Spinal cord (tissue), 10 donors: Measurements from ENCODE around the gene LRMDA. TPM values are rescaled to one million over a fixed set of nuclear protein-coding genes. Genes with fewer than 3 reads are reported as not detected.

ENCODE experiments used
- DNase-seq, 6 donors: peaks; one replicate each; pipeline versions ENCODE4 v3.0.0 to v3.0.0-alpha.2; 2013 to 2015; ENCODE audit warnings: low spot score in 6 of 6, low read depth in 4 of 6
- H3K27ac ChIP-seq: one replicate; pipeline ENCODE4 v1.5.1; 2013; ENCODE audit warnings: low read depth, low read length, control low read depth
- H3K27me3 ChIP-seq: one replicate; pipeline ENCODE4 v1.6.1; 2013; ENCODE audit warnings: low read length; ENCODE audit not compliant: control insufficient read depth, insufficient read depth
- H3K36me3 ChIP-seq: one replicate; pipeline ENCODE4 v1.6.1; 2013; ENCODE audit warnings: low read length; ENCODE audit not compliant: control insufficient read depth, insufficient read depth
- H3K4me1 ChIP-seq: one replicate; pipeline ENCODE4 v1.6.1; 2013; ENCODE audit warnings: low read length; ENCODE audit not compliant: control insufficient read depth, insufficient read depth
- H3K4me3 ChIP-seq: one replicate; pipeline ENCODE4 v1.5.1; 2013; ENCODE audit warnings: low read depth, low read length, control low read depth
- H3K9me3 ChIP-seq: one replicate; pipeline ENCODE4 v1.6.1; 2013; ENCODE audit warnings: low read length; ENCODE audit not compliant: control insufficient read depth, insufficient read depth
- whole genome bisulfite sequencing: methylation state at CpG from one replicate; pipeline ENCODE4 v1.1.5; 2013; ENCODE audit warnings: missing lambda C conversion rate; ENCODE audit not compliant: insufficient coverage; 5-methylcytosine and 5-hydroxymethylcytosine counted together
- polyA plus RNA-seq, 2 donors: library from polyadenylated mRNA; unstranded; fragments of 120-200 nt; gene quantifications; one replicate each; pipeline ENCODE4 v1.2.1, GENCODE V29; 2013; ENCODE audit not compliant: insufficient read length in 2 of 2
- total RNA-seq, 2 donors: library from RNA; depleted of rRNA in 1 of 2; stranded (reverse); fragments of 120-200 nt in 1 of 2; fragments of >200 nt in 1 of 2; gene quantifications; one replicate each; pipeline versions ENCODE4 v1.2.3 to v1.2.4, GENCODE V29; 2013 to 2014
- donor health status: healthy.

Gene LRMDA
- total and polyA plus RNA-seq, 4 donors, result 5.6 to 9.9 (median 7.2) TPM

- 93% methylated on average over 12 of the region's 15 CpGs for WGBS
- H3K4me1 ChIP-seq, result no peaks in the 10 kb centered on the region
- H3K9me3 ChIP-seq, result no peaks in the 10 kb centered on the region
- no peak for DNase-seq
- no peaks in the 10 kb centered on the region for H3K27me3 ChIP-seq
- no peaks in the 10 kb centered on the region for H3K36me3 ChIP-seq
- no peak overlapping the region for H3K4me3 ChIP-seq
- no peak overlapping the region for H3K27ac ChIP-seq
These were observed 66.8 kb downstream of the LRMDA start for GRCh38 chr10:75497997-75498883.

- DNase-seq, result no peak
- H3K4me3 ChIP-seq, result no peak overlapping the region
- WGBS, result 74% methylated on average over 4 of the region's 5 CpGs
- H3K27me3 ChIP-seq, result no peaks in the 10 kb centered on the region
- no peak overlapping the region for H3K27ac ChIP-seq
- no peaks in the 10 kb centered on the region for H3K9me3 ChIP-seq
- no peaks in the 10 kb centered on the region for H3K36me3 ChIP-seq
- H3K4me1 ChIP-seq, result no peaks in the 10 kb centered on the region
These were observed 67.5 kb downstream of the LRMDA start for GRCh38 chr10:75498884-75499350.

DNA sequence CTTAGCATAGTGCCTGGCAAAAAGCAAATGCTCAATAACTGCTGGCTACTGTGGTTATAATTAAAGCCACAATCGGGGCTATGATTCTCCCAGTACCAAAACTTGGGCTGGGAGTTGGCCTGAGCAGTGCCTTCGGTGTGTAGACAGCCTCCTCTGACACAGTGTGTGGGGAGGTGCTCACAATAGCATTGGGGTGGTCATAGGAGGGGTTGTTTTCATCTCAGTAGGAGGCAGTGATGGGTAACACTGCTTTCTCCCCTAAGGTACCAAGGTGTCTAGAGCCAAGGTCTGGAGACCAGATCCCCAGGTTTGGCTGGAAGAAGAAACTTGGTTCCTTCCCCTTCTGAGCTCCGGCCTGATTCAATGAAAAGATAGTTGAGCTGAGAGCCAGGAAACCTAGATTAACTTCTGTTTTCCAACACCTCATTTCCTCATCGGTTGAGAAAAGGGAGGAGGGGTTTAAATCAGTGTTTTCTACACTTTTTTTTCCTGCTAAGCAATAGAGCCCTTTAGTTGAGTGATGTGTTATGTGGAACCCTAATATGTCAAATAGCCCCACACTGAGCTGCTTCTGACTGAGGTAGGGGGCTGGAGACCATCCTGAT lies 68.2 kb downstream of the LRMDA start:
- Histone ChIP-seq H3K9me3 (no peaks in the 10 kb centered on the region), H3K4me3 (no peak overlapping the region), H3K4me1 (no peaks in the 10 kb centered on the region), H3K36me3 (no peaks in the 10 kb centered on the region), H3K27me3 (no peaks in the 10 kb centered on the region), H3K27ac (no peak overlapping the region)
- DNase-seq, result no peak
- WGBS, result 100% methylated on average over 2 of the region's 4 CpGs

GRCh38 chr10:75502389-75502788 lies 71.0 kb downstream of the LRMDA start:
- Histone ChIP-seq H3K9me3 (no peaks in the 10 kb centered on the region), H3K27me3 (no peaks in the 10 kb centered on the region), H3K27ac (no peak overlapping the region), H3K4me1 (no peaks in the 10 kb centered on the region), H3K36me3 (no peaks in the 10 kb centered on the region), H3K4me3 (no peak overlapping the region)
- WGBS, result 83% methylated on average over 2 of the region's 3 CpGs
- DNase-seq, result no peak

GRCh38 chr10:75502838-75503237 lies 71.4 kb downstream of the LRMDA start:
- Histone ChIP-seq H3K27ac (no peak overlapping the region), H3K36me3 (no peaks in the 10 kb centered on the region), H3K4me3 (no peak overlapping the region), H3K4me1 (no peaks in the 10 kb centered on the region), H3K27me3 (no peaks in the 10 kb centered on the region), H3K9me3 (no peaks in the 10 kb centered on the region)
- DNase-seq, result no peak

GRCh38 chr10:75505293-75505692 lies 73.9 kb downstream of the LRMDA start:
- peaks cover 3% of the 10 kb centered on the region for H3K4me1 ChIP-seq
- DNase-seq, result no peak
- H3K9me3 ChIP-seq, result no peaks in the 10 kb centered on the region
- no peaks in the 10 kb centered on the region for H3K36me3 ChIP-seq
- H3K4me3 ChIP-seq, result no peak overlapping the region
- 86% methylated on average over 1 of the region's 1 CpG for WGBS
- H3K27me3 ChIP-seq, result no peaks in the 10 kb centered on the region
- H3K27ac ChIP-seq, result no peak overlapping the region

DNA sequence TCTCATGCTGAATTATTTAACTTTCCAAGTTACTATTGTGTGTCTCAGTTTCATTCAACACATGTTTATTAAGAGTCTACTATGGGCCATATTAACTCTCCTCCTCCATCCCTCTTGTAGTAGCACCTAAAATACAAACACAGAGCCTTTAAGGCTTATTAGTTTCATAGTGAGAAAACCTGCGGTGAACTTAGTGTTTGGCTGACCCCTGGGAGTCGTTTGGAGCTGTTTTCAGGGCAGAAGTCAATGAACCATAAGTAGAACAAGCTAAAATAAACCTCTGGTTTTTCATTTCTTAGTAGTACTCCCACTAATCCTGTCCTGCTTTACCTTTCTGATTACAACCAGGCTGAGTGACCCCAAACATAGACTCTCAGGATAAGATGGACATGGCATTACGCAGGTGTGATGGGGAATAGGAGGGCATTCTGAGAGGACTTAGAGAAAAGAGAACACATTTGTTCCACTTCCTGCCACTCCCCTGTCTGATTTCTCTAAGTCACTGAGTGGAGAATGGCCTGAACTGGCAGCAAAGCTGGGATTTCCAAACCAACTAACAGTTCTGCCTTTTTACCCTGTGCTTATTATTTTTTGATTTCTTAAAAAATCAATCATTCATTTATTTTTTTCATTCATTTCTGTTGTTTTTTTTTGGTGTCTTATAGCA lies 74.5 kb downstream of the LRMDA start:
- DNase-seq, result no peak
- WGBS, result no CpG with 5 or more reads among the region's 3 CpGs
- no peaks in the 10 kb centered on the region for H3K9me3 ChIP-seq
- peaks cover 3% of the 10 kb centered on the region for H3K4me1 ChIP-seq
- H3K36me3 ChIP-seq, result no peaks in the 10 kb centered on the region
- H3K4me3 ChIP-seq, result no peak overlapping the region
- no peaks in the 10 kb centered on the region for H3K27me3 ChIP-seq
- H3K27ac ChIP-seq, result no peak overlapping the region

GRCh38 chr10:75506930-75507329 lies 75.5 kb downstream of the LRMDA start:
- Histone ChIP-seq H3K4me1 (peaks cover 3% of the 10 kb centered on the region), H3K9me3 (no peaks in the 10 kb centered on the region), H3K27me3 (no peaks in the 10 kb centered on the region), H3K27ac (no peak overlapping the region), H3K36me3 (no peaks in the 10 kb centered on the region), H3K4me3 (no peak overlapping the region)
- no peak for DNase-seq
- 93% methylated on average over 2 of the region's 4 CpGs for WGBS

- Histone ChIP-seq H3K27ac (no peak overlapping the region), H3K4me3 (no peak overlapping the region), H3K9me3 (no peaks in the 10 kb centered on the region), H3K36me3 (no peaks in the 10 kb centered on the region), H3K27me3 (no peaks in the 10 kb centered on the region), H3K4me1 (peaks cover 3% of the 10 kb centered on the region)
- no CpG with 5 or more reads among the region's 3 CpGs for WGBS
- no peak for DNase-seq
These were observed 76.0 kb downstream of the LRMDA start for GRCh38 chr10:75507469-75507868.
